IMR-90 (cell line): Measurements from ENCODE around the gene SLIT3. TPM values are rescaled to one million over a fixed set of nuclear protein-coding genes. Genes with fewer than 3 reads are reported as not detected.

Experiments
- ATAC-seq: fragments of 200-7000 bp; cut with Tn5 transposase; 2 replicates; pipeline ENCODE4 v1.9.1; 2020; ENCODE audit warnings: low read depth, mild to moderate bottlenecking, moderate library complexity
- BruUV-seq: library from RNA; stranded (reverse); fragments of 400-500 nt; replicated peaks from 2 replicates; lab custom pipeline; 2021; lab: Mats Ljungman, UMichigan
- CTCF ChIA-PET: fragments of 300-600 bp; formaldehyde crosslinking; extraction: SDS; loops from one replicate; lab custom pipeline; 2021; ENCODE audit warnings: antibody characterized with exemption; lab: Yijun Ruan, JAX
- POLR2A ChIA-PET: fragments of 300-600 bp; sonication (Branson Sonifier 250); formaldehyde crosslinking; loops from one replicate; lab custom pipeline; 2022; ENCODE audit warnings: antibody characterized with exemption; ENCODE audit not compliant: unreplicated experiment; lab: Charles Lee
- DNase-seq: peaks from one replicate; pipeline ENCODE4 v3.0.0; 2013
- H2AFZ ChIP-seq: replicated peaks from 2 replicates; pipeline ENCODE3; 2013; ENCODE audit warnings: low read length, mild to moderate bottlenecking; ENCODE audit not compliant: poor library complexity
- H2AK5ac ChIP-seq: 2 replicates; pipeline ENCODE4 v1.6.1; 2013; ENCODE audit warnings: low read depth, low read length, inconsistent platforms
- H2AK9ac ChIP-seq: replicated peaks from 2 replicates; pipeline ENCODE3; 2013; ENCODE audit warnings: mild to moderate bottlenecking, low read depth, low read length, moderate library complexity; ENCODE audit not compliant: poor library complexity
- H2BK120ac ChIP-seq: 2 replicates; pipeline ENCODE4 v1.6.1; 2013; ENCODE audit warnings: low read depth, low read length, inconsistent platforms
- H2BK15ac ChIP-seq: 3 replicates; pipeline ENCODE4 v1.6.1; 2013; ENCODE audit warnings: low read depth, low read length, inconsistent platforms
- H2BK20ac ChIP-seq: 2 replicates; pipeline ENCODE4 v1.6.1; 2013; ENCODE audit warnings: low read depth, mild to moderate bottlenecking, inconsistent platforms, low read length, moderate library complexity
- H2BK5ac ChIP-seq: 2 replicates; pipeline ENCODE4 v1.6.1; 2013; ENCODE audit warnings: mild to moderate bottlenecking, low read depth, low read length, inconsistent platforms; ENCODE audit not compliant: poor library complexity, severe bottlenecking
- H3K14ac ChIP-seq: replicated peaks from 2 replicates; pipeline ENCODE4 v1.6.1; 2013; ENCODE audit warnings: low read depth, low read length, inconsistent platforms
- H3K18ac ChIP-seq: 2 replicates; pipeline ENCODE4 v1.6.1; 2013; ENCODE audit warnings: low read depth, low read length, control low read depth
- H3K23ac ChIP-seq: 2 replicates; pipeline ENCODE4 v1.6.1; 2013; ENCODE audit warnings: low read depth, low read length, inconsistent platforms
- H3K27ac ChIP-seq: 2 replicates; pipeline ENCODE4 v1.5.1; 2013; ENCODE audit warnings: mild to moderate bottlenecking, control low read depth, low read length; ENCODE audit not compliant: insufficient read depth
- H3K27me3 ChIP-seq: 2 replicates; pipeline ENCODE4 v1.6.1; 2013; ENCODE audit warnings: low read length; ENCODE audit not compliant: control insufficient read depth, insufficient read depth
- H3K36me3 ChIP-seq: 2 replicates; pipeline ENCODE4 v1.6.1; 2013; ENCODE audit warnings: low read length, mixed read lengths; ENCODE audit not compliant: control insufficient read depth, insufficient read depth
- H3K4ac ChIP-seq: 2 replicates; pipeline ENCODE4 v1.6.1; 2013; ENCODE audit warnings: low read depth, low read length, inconsistent platforms
- H3K4me1 ChIP-seq: 2 replicates; pipeline ENCODE4 v1.6.1; 2013; ENCODE audit warnings: low read length, mixed read lengths; ENCODE audit not compliant: control insufficient read depth, insufficient read depth
- H3K4me2 ChIP-seq: 2 replicates; pipeline ENCODE4 v1.6.1; 2013; ENCODE audit warnings: low read depth, mild to moderate bottlenecking, control low read depth, low read length, moderate library complexity
- H3K4me3 ChIP-seq: 2 replicates; pipeline ENCODE4 v1.5.1; 2013; ENCODE audit warnings: low read depth, mild to moderate bottlenecking, control low read depth, low read length, moderate library complexity; ENCODE audit not compliant: insufficient read depth
- H3K56ac ChIP-seq: 2 replicates; pipeline ENCODE4 v1.6.1; 2013; ENCODE audit warnings: low read length, inconsistent platforms; ENCODE audit not compliant: insufficient read depth; ENCODE audit errors: extremely low read depth
- H3K79me1 ChIP-seq, 2 experiments: 2 replicates each; pipeline ENCODE4 v1.6.1; 2013; ENCODE audit warnings: low read length in 2 of 2, inconsistent platforms in 1 of 2, low read depth in 1 of 2
- H3K9ac ChIP-seq: 2 replicates; pipeline ENCODE4 v1.6.1; 2013; ENCODE audit warnings: low read depth, low read length, control low read depth
- H3K9me1 ChIP-seq: 2 replicates; pipeline ENCODE4 v1.6.1; 2013; ENCODE audit warnings: low read length, inconsistent platforms; ENCODE audit not compliant: insufficient read depth
- H3K9me3 ChIP-seq: 2 replicates; pipeline ENCODE4 v1.6.1; 2013; ENCODE audit warnings: low read length; ENCODE audit not compliant: control insufficient read depth, insufficient read depth
- H4K20me1 ChIP-seq: 2 replicates; pipeline ENCODE4 v1.6.1; 2013; ENCODE audit warnings: low read length, inconsistent platforms; ENCODE audit not compliant: insufficient read depth
- H4K5ac ChIP-seq: 2 replicates; pipeline ENCODE4 v1.6.1; 2013; ENCODE audit warnings: mild to moderate bottlenecking, low read depth, low read length, control low read depth
- H4K8ac ChIP-seq, 2 experiments: 2 replicates each; pipeline ENCODE4 v1.6.1; 2013; ENCODE audit warnings: low read depth in 2 of 2, low read length in 2 of 2, control low read depth in 1 of 2, inconsistent platforms in 1 of 2
- H4K91ac ChIP-seq: 2 replicates; pipeline ENCODE4 v1.6.1; 2013; ENCODE audit warnings: low read depth, low read length, inconsistent platforms; ENCODE audit not compliant: insufficient read depth
- MAFK ChIP-seq: IDR thresholded peaks from 2 replicates; pipeline ENCODE4 v1.6.1; 2012; ENCODE audit warnings: low read depth, low read length, improper control_type of control experiment
- MXI1 ChIP-seq: IDR thresholded peaks from 2 replicates; pipeline ENCODE4 v1.6.1; 2012; ENCODE audit warnings: low read depth, mild to moderate bottlenecking, low read length, moderate library complexity, borderline replicate concordance
- SMC3 ChIP-seq: fragments of 150-350 bp; IDR thresholded peaks from 2 replicates; pipeline ENCODE4 v1.6.1; 2016; ENCODE audit warnings: low read depth, mild to moderate bottlenecking, antibody characterized with exemption, low read length, moderate library complexity
- WGBS, 2 experiments: methylation state at CpG; one replicate each; pipeline versions ENCODE4 v1.1.5 to v1.1.7; 2013; ENCODE audit warnings: missing lambda C conversion rate in 2 of 2; ENCODE audit not compliant: insufficient read length in 1 of 2; ENCODE audit errors: extremely low coverage in 2 of 2; 5-methylcytosine and 5-hydroxymethylcytosine counted together
- dilution Hi-C: fragments of 300-500 bp; cut with HindIII; formaldehyde crosslinking; loops from one replicate; pipeline ENCODE4 v1.14.3; 2018; ENCODE audit warnings: low sequenced_read_pairs; ENCODE audit not compliant: unreplicated experiment
- in situ Hi-C: fragments of 300-500 bp; cut with MboI; formaldehyde crosslinking; loops from 3 replicates; pipeline ENCODE4 v1.14.3; 2019; ENCODE audit warnings: low sequenced_read_pairs, inconsistent platforms, mixed read lengths
- intact Hi-C: fragments of 100-400 bp; cut with micrococcal nuclease; formaldehyde crosslinking; loops from 2 replicates; pipeline ENCODE4 v1.10.0; 2022
- polyA plus RNA-seq, 3 experiments: library from polyadenylated mRNA; depleted of rRNA; stranded (reverse); fragments of >200 nt; gene quantifications; 2 replicates each; pipeline ENCODE4 v1.2.3, GENCODE V29; 2012; ENCODE audit warnings: low replicate concordance in 1 of 3
- total RNA-seq: library from RNA; depleted of rRNA; stranded (reverse); fragments of >200 nt; gene quantifications from 2 replicates; pipeline ENCODE4 v1.2.3, GENCODE V29; 2012

SLIT3 gene
- total and polyA plus RNA-seq, 2 of the 4 experiments (the other 2 are of a cell fraction): 0.18 to 0.50 TPM

DNA sequence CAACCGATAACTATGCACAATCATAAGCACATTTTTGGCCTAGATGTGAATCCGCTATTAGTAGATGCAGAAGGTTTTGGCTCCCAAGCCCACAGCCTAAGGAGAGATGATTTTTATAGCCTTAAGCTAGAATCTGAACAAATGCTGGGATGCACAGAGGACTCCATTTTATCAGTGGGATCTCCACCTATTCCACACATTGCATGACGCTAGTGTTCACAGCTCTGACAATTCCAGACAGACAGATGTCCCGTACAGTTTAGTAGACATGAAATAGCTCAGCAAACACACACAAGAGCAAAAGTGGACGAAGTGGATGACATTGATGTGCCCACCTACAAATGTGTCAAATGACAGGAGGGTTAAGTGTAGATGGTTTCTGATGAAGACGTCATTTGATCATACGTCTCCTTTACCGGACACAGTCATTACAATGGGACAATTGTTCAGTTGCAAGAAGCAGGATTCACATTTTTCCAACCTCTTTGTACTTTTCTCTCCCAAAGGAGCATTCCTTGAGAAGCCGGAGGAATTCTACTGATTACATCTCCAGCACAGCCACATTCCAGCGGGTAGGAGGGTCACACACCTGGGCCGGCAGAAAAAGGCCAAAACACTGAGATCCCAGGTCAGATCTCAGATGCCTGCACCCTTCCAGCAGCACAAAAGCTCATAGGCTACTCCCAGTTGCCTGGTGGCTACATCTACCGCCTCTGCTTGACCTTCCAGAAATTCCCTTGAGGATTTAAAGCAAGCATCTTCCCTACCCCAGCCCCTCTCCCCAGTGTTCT lies 202.4 kb downstream of the SLIT3 start (continued):
- TF ChIP-seq MXI1: no peak

DNA sequence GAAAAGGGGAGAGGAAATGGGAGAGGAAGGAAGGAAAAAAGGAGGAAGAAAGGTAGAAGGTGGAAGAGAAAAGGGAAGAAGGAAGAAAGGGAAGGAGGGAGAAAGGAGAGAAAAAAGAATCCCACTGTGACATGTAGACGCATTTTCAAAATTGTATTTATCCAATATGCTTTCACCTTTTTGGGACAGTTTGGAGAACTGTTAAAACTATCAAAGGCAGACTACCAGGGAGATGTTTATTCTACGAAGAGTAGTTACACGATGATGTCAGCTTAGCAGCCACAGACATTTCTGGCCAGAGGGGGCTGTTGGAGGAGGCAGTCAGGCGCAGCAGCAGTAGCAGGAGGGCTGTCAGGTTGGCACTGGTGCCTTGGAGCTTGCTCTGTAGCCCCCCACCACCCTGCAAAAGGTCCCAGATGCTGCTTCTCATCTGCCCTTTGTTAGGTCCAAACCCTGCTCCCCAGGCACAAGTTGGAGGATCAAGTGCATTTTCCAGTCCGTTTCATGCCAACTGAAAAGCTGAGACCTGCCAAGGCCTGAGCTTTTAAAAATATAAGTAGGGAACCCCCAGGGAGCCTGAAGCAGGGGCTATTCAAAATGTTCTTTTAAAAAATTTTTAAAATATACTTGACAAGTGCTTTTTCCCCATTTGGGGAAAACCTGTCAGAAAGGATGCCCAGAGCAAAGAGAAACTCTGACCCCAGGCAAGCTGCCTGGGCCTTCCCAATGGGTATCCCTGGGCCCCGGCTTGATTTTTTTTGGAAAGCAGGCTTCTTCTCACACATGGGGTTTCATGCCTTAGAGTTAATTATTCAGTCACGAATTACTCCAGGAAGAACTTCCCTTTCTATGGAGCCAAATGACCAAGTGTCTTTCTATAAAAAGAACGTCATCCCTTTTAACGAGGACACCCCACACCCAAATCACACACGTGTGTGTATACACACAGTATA lies 203.3 kb downstream of the SLIT3 start:
- Histone ChIP-seq H2AK9ac (no peak overlapping the region), H2BK120ac (no peak overlapping the region), H3K9ac (no peak overlapping the region), H3K14ac (no peak overlapping the region), H3K56ac (no peak overlapping the region), H4K20me1 (no peaks in the 10 kb centered on the region), H3K4me1 (no peaks in the 10 kb centered on the region), H3K4ac (no peak overlapping the region), H4K8ac (no peak overlapping the region), H2BK15ac (no peak overlapping the region), H4K5ac (no peak overlapping the region), H4K91ac (no peak overlapping the region), H3K79me1 (no peaks in the 10 kb centered on the region), H2AFZ (no peak overlapping the region), H2BK5ac (no peak overlapping the region), H3K36me3 (no peaks in the 10 kb centered on the region), H3K27me3 (no peaks in the 10 kb centered on the region), H3K9me1 (no peaks in the 10 kb centered on the region), H3K27ac (no peak overlapping the region), H3K4me2 (no peak overlapping the region), H3K18ac (no peak overlapping the region), H3K9me3 (peaks cover 6% of the 10 kb centered on the region; the same call in 1 of the 2 replicates), H2AK5ac (no peak overlapping the region), H3K4me3 (no peak overlapping the region), H2BK20ac (no peak overlapping the region), H3K23ac (no peak overlapping the region)
- intact Hi-C loops: no loop called here
- no peak for TF ChIP-seq SMC3
- no peak for TF ChIP-seq MAFK
- 40% methylated on average over 1 of the region's 10 CpGs; no CpG with 5 or more reads in 1 of the 2 experiments for WGBS, 2 experiments
- CTCF ChIA-PET: no interaction called here
- BruUV-seq: no TSS peak
- in situ Hi-C loops: no loop called here
- ATAC-seq (no peak), DNase-seq (peak; percentile 2)
- dilution Hi-C loops: no loop called here
- POLR2A ChIA-PET: no interaction called here
